Spleen (tissue), 7 donors: Measurements from ENCODE around the gene PANX1.

Experiments used
- CTCF ChIP-seq, 11 experiments: fragments of 200-600 bp in 7 of 11; fragments of 450-650 bp in 4 of 11; sonication (generic) in 4 of 11; IDR thresholded peaks in 8 of 11; conservative IDR thresholded peaks in 3 of 11; 1 replicate in 7 of 11; 2 replicates in 4 of 11; pipeline versions ENCODE4 v1.4.0 to v1.8.0; 2016 to 2021; ENCODE audit warnings: antibody characterized with exemption in 11 of 11, inconsistent platforms in 4 of 11, mild to moderate bottlenecking in 1 of 11
- POLR2A ChIP-seq, 3 donors: fragments of 450-650 bp; IDR thresholded peaks; one replicate each; pipeline ENCODE4 v1.5.1; 2017; ENCODE audit warnings: antibody characterized with exemption in 3 of 3, mild to moderate bottlenecking in 1 of 3
- POLR2AphosphoS5 ChIP-seq, 3 donors: sonication (generic); formaldehyde crosslinking; IDR thresholded peaks; one replicate each; pipeline ENCODE4 v1.5.1; 2017; ENCODE audit warnings: antibody characterized with exemption in 3 of 3
- donor health status: DM: no; HTN: no; CAD: no; lungs with moderate emphysema.
- donor health status: DM: no; HTN: no; CAD: no.
- donor health status: DM: no; HTN: no; CAD: no.

GRCh38 chr11:94217705-94218104 lies 89.1 kb downstream of the PANX1 start:
- TF ChIP-seq CTCF (IDR thresholded peaks at IDR 0.05 in 8 of 11, conservative IDR thresholded peaks at IDR 0.05 in 3 of 11) (no peak), POLR2A (IDR thresholded peaks at IDR 0.05) (no peak), POLR2AphosphoS5 (IDR thresholded peaks at IDR 0.05) (no peak)
